K562 (cell line): ENCODE results near the gene BLOC1S4.
A peak's percentile ranks its signal among the peaks of the same experiment; 100 is the strongest.

ENCODE experiments used
- CAMTA2 ChIP-seq: fragments of 250-450 bp; sonication (Bioruptor Pico); conservative IDR thresholded peaks from 2 replicates; pipeline ENCODE4 v1.5.1; 2022
- CBX5 ChIP-seq: IDR thresholded peaks from 2 replicates; pipeline ENCODE4 v1.6.1; 2014; ENCODE audit warnings: low read depth, borderline replicate concordance
- NRF1 ChIP-seq, 2 experiments: fragments of 450-650 bp; IDR thresholded peaks in 1 of 2; conservative IDR thresholded peaks in 1 of 2; 2 replicates each; pipeline ENCODE4 v1.6.1; 2014; ENCODE audit warnings: mild to moderate bottlenecking in 2 of 2
- POLR2AphosphoS5 ChIP-seq: IDR thresholded peaks from 2 replicates; pipeline ENCODE4 v1.6.1; 2011; ENCODE audit warnings: mild to moderate bottlenecking, low read depth, low read length, moderate library complexity; ENCODE audit not compliant: control insufficient read depth, insufficient read depth
- RCOR1 ChIP-seq, 2 experiments: IDR thresholded peaks; 2 replicates each; pipeline ENCODE4 v1.6.1; 2012; ENCODE audit warnings: low read depth in 2 of 2, low read length in 2 of 2, borderline replicate concordance in 1 of 2, improper control_type of control experiment in 1 of 2
- SMAD3 ChIP-seq: fragments of 450-650 bp; formaldehyde crosslinking; conservative IDR thresholded peaks from 2 replicates; pipeline ENCODE4 v1.4.0; 2020; ENCODE audit warnings: mild to moderate bottlenecking
- SMC3 ChIP-seq: conservative IDR thresholded peaks from 2 replicates; pipeline ENCODE4 v1.6.1; 2011; ENCODE audit warnings: low read depth, low read length, improper control_type of control experiment; ENCODE audit not compliant: insufficient read depth
- SP2 ChIP-seq: IDR thresholded peaks from 2 replicates; pipeline ENCODE4 v1.6.1; 2011; ENCODE audit warnings: mild to moderate bottlenecking, low read depth, low read length, moderate library complexity; ENCODE audit not compliant: poor library complexity, severe bottlenecking; ENCODE audit errors: extremely low read depth
- TRIM24 ChIP-seq, 2 experiments: fragments of 450-650 bp; IDR thresholded peaks; 2 replicates each; pipeline ENCODE4 v1.6.1; 2016
- ZFP91 ChIP-seq: sonication (generic); formaldehyde crosslinking; IDR thresholded peaks from 2 replicates; pipeline ENCODE4 v1.8.0; 2022; ENCODE audit warnings: mild to moderate bottlenecking, missing genetic modification reagents
- ZNF512 ChIP-seq: IDR thresholded peaks from 2 replicates; pipeline ENCODE4 v1.6.1; 2016; ENCODE audit warnings: missing genetic modification characterization, missing compliant biosample characterization
- TF ChIP-seq, protein P1 (sequence below): fragments of 450-650 bp; formaldehyde crosslinking; IDR thresholded peaks from 2 replicates; pipeline ENCODE4 v1.4.0; 2020; ENCODE audit warnings: mild to moderate bottlenecking, moderate library complexity

DNA sequence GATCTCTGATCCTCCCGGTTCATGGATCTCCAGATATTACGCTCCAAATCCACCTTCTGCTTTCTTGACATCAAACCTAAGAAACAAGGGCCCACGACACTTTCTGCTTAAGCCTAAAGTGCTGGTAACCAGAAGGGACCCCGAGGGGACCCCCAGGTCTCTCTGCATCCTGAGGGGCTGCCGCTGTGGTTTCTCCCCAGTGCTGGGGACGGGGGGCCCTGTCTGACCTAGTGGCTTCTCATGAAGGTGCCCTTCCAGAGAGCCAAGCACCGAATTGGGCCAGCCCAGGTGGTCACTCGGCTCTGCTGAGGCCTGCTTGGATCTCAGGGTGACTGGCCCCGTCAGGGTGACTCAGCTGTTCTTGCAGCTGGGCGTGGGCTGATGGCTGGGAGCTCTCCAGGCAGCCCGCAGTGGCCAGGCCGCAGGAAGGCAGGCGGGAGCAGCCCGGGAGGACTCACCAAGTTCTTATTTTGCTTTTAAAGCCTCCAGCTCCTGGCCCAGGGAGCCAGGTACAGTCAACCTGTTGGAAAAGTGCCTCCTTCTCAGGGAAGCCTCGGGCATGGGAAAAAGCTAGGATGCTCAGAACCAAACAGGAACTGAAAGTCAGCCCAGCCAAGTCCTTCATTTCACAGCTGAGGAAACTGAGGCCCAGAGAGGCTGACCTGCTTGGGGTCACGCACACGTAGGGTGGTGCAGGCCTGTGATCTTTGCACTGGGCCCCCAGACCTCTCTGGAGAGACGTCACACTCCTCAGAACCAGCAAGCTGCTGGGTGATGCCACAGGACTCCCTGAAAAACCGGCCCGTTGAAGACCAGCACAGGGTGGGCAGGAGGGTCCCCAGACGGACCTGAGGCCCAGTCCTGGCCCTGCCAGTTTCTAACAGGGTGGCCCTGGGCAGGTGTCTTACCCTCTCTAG lies 16.7 kb downstream of the BLOC1S4 start:
- TF ChIP-seq NRF1 (conservative IDR thresholded peaks at IDR 0.05 in 1 of 2, IDR thresholded peaks at IDR 0.05 in 1 of 2) (peak; percentile 32 to 48; a peak in 2 of 4 replicates), RCOR1 (IDR thresholded peaks at IDR 0.05; ENCODE audit: borderline replicate concordance in 1 of 2, low read depth in 2 of 2, low read length in 2 of 2) (peak in 1 of 2 experiments; percentile 85; a peak in 2 of 4 replicates), SMC3 (no peak), SP2 (no peak), CAMTA2 (no peak), CBX5 (no peak), POLR2AphosphoS5 (peak; percentile 76), TRIM24 (IDR thresholded peaks at IDR 0.05) (peak; percentile 28 to 74; a peak in 2 of 4 replicates), ZFP91 (CRISPR knock-in tag) (no peak), ZNF512 (no peak), SMAD3 (CRISPR knock-in tag) (peak; percentile 23; the same call in 1 of the 2 replicates)
- TF ChIP-seq, protein P1, sequence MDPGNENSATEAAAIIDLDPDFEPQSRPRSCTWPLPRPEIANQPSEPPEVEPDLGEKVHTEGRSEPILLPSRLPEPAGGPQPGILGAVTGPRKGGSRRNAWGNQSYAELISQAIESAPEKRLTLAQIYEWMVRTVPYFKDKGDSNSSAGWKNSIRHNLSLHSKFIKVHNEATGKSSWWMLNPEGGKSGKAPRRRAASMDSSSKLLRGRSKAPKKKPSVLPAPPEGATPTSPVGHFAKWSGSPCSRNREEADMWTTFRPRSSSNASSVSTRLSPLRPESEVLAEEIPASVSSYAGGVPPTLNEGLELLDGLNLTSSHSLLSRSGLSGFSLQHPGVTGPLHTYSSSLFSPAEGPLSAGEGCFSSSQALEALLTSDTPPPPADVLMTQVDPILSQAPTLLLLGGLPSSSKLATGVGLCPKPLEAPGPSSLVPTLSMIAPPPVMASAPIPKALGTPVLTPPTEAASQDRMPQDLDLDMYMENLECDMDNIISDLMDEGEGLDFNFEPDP (CRISPR knock-in tag) = no peak
